NCI-H187 (cell line): ENCODE data around the gene ELAC2.

Experiments used
- DNase-seq, 2 experiments: peaks; one replicate each; lab custom pipeline; 2025; lab: John Stamatoyannopoulos, UW

ELAC2 gene

GRCh38 chr17:13024016-13024415 is 6.2 kb upstream of the ELAC2 start:
- no peak for DNase-seq

GRCh38 chr17:13016881-13017654 is 759 bp downstream of the ELAC2 start:
- DNase-seq = no peak

- DNase-seq = no peak
Measured at GRCh38 chr17:13014801-13015200, 3.0 kb downstream of the ELAC2 start.

GRCh38 chr17:13010959-13011358 is 6.9 kb downstream of the ELAC2 start:
- no peak for DNase-seq

GRCh38 chr17:13008461-13008860 is 9.4 kb downstream of the ELAC2 start:
- no peak for DNase-seq

GRCh38 chr17:13005530-13005929 is 12.3 kb downstream of the ELAC2 start:
- DNase-seq = no peak

- DNase-seq = no peak
Measured at GRCh38 chr17:13004336-13004735, 13.5 kb downstream of the ELAC2 start.

- DNase-seq = no peak
Measured at GRCh38 chr17:13003927-13004326, 13.9 kb downstream of the ELAC2 start.

- no peak for DNase-seq
Measured at GRCh38 chr17:13003454-13003851, 14.4 kb downstream of the ELAC2 start.

GRCh38 chr17:13002761-13003453 is 14.9 kb downstream of the ELAC2 start:
- DNase-seq = peak; percentile 2 to 13

- peak; percentile 22 to 37 for DNase-seq
Measured at GRCh38 chr17:13001991-13002615, 15.7 kb downstream of the ELAC2 start.

- DNase-seq = no peak
Measured at GRCh38 chr17:13000561-13000960, 17.3 kb downstream of the ELAC2 start.

GRCh38 chr17:12998874-12999273 is 19.0 kb downstream of the ELAC2 start:
- DNase-seq = no peak

GRCh38 chr17:12998461-12998860 is 19.4 kb downstream of the ELAC2 start:
- no peak for DNase-seq

GRCh38 chr17:12996941-12997340 is 20.9 kb downstream of the ELAC2 start:
- DNase-seq = no peak

GRCh38 chr17:12996357-12996756 is 21.5 kb downstream of the ELAC2 start:
- DNase-seq = no peak

- DNase-seq = no peak
Measured at GRCh38 chr17:12995896-12996295, 21.9 kb downstream of the ELAC2 start.

GRCh38 chr17:12995106-12995895 is 22.5 kb downstream of the ELAC2 start:
- DNase-seq = no peak

GRCh38 chr17:12994341-12995074 is 23.3 kb downstream of the ELAC2 start:
- no peak for DNase-seq

GRCh38 chr17:12993631-12994030 is 24.2 kb downstream of the ELAC2 start:
- DNase-seq = no peak

- DNase-seq = no peak
Measured at GRCh38 chr17:12992676-12993075, 25.2 kb downstream of the ELAC2 start.

GRCh38 chr17:12990926-12991325 is 26.9 kb downstream of the ELAC2 start:
- no peak for DNase-seq
